GM12801 (cell line): ENCODE results near the gene CD69.

Experiments
- CTCF ChIP-seq: IDR thresholded peaks from one replicate; pipeline ENCODE4 v1.5.1; 2011; ENCODE audit warnings: control low read depth; ENCODE audit not compliant: insufficient read length; ENCODE audit errors: extremely low read depth

Gene CD69

GRCh38 chr12:9797722-9798619 is 37.3 kb upstream of the CD69 start:
- no peak for TF ChIP-seq CTCF

- TF ChIP-seq CTCF = no peak
These were observed 36.3 kb upstream of the CD69 start for GRCh38 chr12:9796971-9797370.

- TF ChIP-seq CTCF = no peak
These were observed 35.6 kb upstream of the CD69 start for GRCh38 chr12:9796346-9796745.

GRCh38 chr12:9795945-9796344 is 35.2 kb upstream of the CD69 start:
- no peak for TF ChIP-seq CTCF

- no peak for TF ChIP-seq CTCF
These were observed 33.9 kb upstream of the CD69 start for GRCh38 chr12:9794484-9795093.

- TF ChIP-seq CTCF = no peak
These were observed 33.2 kb upstream of the CD69 start for GRCh38 chr12:9793779-9794395.

GRCh38 chr12:9792961-9793617 is 32.4 kb upstream of the CD69 start:
- TF ChIP-seq CTCF = no peak
